Peyer's patch (tissue), 4 donors: Measurements from ENCODE around the gene DHRSX.
"Not testable (repeated sequence)": the region's sequence is repeated elsewhere in the genome, so short reads cannot be mapped to it uniquely, and the experiment has no call there.

Experiments
- POLR2A ChIP-seq, 2 donors: fragments of 450-650 bp; IDR thresholded peaks; one replicate each; pipeline ENCODE4 v1.5.1; 2017; ENCODE audit warnings: antibody characterized with exemption in 2 of 2, mild to moderate bottlenecking in 2 of 2, moderate library complexity in 2 of 2
- TF ChIP-seq, protein P1 (sequence below), 6 experiments: fragments of 450-650 bp in 4 of 6; fragments of 200-600 bp in 2 of 6; sonication (generic) in 1 of 6; IDR thresholded peaks; one replicate each; pipeline ENCODE4 v1.5.1; 2017 to 2019; ENCODE audit warnings: antibody characterized with exemption in 6 of 6, mild to moderate bottlenecking in 3 of 6, moderate library complexity in 1 of 6

DNA sequence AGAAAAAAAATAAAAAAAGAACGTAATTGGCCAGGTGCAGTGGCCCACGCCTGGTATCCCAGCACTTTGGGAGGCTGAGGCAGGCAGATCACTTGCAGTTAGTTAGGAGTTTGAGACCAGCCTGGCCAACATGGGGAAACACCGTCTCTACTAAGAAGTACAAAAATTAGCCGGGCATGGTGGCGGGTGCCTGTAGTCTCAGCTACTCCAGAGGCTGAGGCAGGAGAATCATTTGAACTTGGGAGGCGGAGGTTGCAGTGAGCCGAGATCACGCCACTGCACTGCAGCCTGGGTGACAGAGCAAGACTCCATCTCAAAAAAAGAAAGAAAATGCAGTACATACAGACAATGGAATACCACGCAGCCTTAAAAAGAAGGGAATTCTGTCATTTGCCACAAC lies 150.7 kb downstream of the DHRSX start:
- TF ChIP-seq, protein P1, sequence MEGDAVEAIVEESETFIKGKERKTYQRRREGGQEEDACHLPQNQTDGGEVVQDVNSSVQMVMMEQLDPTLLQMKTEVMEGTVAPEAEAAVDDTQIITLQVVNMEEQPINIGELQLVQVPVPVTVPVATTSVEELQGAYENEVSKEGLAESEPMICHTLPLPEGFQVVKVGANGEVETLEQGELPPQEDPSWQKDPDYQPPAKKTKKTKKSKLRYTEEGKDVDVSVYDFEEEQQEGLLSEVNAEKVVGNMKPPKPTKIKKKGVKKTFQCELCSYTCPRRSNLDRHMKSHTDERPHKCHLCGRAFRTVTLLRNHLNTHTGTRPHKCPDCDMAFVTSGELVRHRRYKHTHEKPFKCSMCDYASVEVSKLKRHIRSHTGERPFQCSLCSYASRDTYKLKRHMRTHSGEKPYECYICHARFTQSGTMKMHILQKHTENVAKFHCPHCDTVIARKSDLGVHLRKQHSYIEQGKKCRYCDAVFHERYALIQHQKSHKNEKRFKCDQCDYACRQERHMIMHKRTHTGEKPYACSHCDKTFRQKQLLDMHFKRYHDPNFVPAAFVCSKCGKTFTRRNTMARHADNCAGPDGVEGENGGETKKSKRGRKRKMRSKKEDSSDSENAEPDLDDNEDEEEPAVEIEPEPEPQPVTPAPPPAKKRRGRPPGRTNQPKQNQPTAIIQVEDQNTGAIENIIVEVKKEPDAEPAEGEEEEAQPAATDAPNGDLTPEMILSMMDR (IDR thresholded peaks at IDR 0.05), result not testable (repeated sequence)
- TF ChIP-seq POLR2A (IDR thresholded peaks at IDR 0.05), result not testable (repeated sequence)
